NCI-H446 treated with DMSO at 0.1 percent for 48 hours (cell line): ENCODE data around the gene COA3.

Source experiments
- DNase-seq: peaks from one replicate; lab custom pipeline; 2025; lab: John Stamatoyannopoulos, UW

COA3 gene

DNA sequence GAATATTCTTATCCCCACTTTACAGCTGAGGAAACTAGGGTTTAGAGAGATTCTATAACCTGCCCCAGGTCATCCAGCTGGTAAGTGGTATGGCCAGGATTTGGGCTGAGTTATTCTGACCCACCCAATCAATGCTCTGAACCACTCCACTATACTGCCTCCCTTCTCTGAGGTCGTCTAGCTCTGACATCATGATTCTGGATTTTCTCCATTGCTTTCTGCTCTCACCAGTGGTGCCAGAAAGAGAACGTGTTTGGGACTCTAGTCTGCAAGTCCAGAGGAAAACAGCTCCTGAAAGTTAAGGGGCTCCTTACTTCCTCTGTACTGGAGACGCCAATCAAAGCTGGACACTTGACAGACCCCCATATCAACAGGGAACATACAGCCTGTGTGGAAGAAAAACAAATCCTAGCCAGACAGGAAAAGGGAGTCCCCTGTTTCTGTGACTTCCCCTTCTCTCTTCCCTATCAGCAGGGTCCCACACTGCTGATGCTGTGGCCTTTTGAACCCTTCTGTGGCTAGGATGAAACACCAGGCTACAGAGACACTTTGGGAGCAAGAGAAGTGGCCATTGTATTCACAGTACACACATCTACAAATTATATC lies 47.7 kb downstream of the COA3 start:
- no peak for DNase-seq

- DNase-seq: no peak
Observed at GRCh38 chr17:42748908-42749798, 49.4 kb downstream of the COA3 start.

GRCh38 chr17:42748202-42748907 lies 50.1 kb downstream of the COA3 start:
- no peak for DNase-seq
